Natural killer cell treated with Interleukin-12 subunit alpha and Interleukin-12 subunit beta and Interleukin-15 and Interleukin-18, amount 100 ng/mL, for 72 hours (primary cell): ENCODE results near the gene SLC37A3. TPM values are rescaled to one million over a fixed set of nuclear protein-coding genes. Genes with fewer than 3 reads are reported as not detected.

ENCODE experiments used
- ATAC-seq, 2 donors: fragments of 150-1000 bp; cut with Tn5 transposase in 1 of 2; sonication (Bioruptor Pico), chemical (Tn5 transposase) in 1 of 2; 2 replicates each; pipeline ENCODE4 v1.10.0; 2021
- DNase-seq: peaks from one replicate; pipeline ENCODE4 v3.0.0; 2022; ENCODE audit warnings: low spot score
- H3K27ac Mint-ChIP-seq, 2 donors: 1 replicate in 1 of 2; 2 replicates in 1 of 2; pipeline ENCODE4 v1.8.0; 2022; ENCODE audit warnings: mixed read lengths in 2 of 2, mild to moderate bottlenecking in 1 of 2, moderate library complexity in 1 of 2
- H3K27me3 Mint-ChIP-seq, 2 donors: 1 replicate in 1 of 2; 2 replicates in 1 of 2; pipeline ENCODE4 v1.8.0; 2022; ENCODE audit warnings: mixed read lengths in 2 of 2
- H3K36me3 Mint-ChIP-seq: one replicate; pipeline ENCODE4 v1.8.0; 2022; ENCODE audit warnings: mixed read lengths
- H3K4me1 Mint-ChIP-seq, 2 donors: 1 replicate in 1 of 2; 2 replicates in 1 of 2; pipeline ENCODE4 v1.8.0; 2022; ENCODE audit warnings: low read depth in 2 of 2, mixed read lengths in 2 of 2, mild to moderate bottlenecking in 1 of 2
- H3K4me3 Mint-ChIP-seq: one replicate; pipeline ENCODE4 v1.8.0; 2022; ENCODE audit warnings: mixed read lengths
- H3K9me3 Mint-ChIP-seq: 2 replicates; pipeline ENCODE4 v1.8.0; 2022; ENCODE audit warnings: mixed read lengths
- total RNA-seq, 2 donors: library from RNA; stranded (reverse); gene quantifications; one replicate each; pipeline ENCODE4 v1.2.3, GENCODE V29; 2022

SLC37A3 gene
- total RNA-seq, 2 donors from 2014 or later: 26.3 to 51.5 TPM

DNA sequence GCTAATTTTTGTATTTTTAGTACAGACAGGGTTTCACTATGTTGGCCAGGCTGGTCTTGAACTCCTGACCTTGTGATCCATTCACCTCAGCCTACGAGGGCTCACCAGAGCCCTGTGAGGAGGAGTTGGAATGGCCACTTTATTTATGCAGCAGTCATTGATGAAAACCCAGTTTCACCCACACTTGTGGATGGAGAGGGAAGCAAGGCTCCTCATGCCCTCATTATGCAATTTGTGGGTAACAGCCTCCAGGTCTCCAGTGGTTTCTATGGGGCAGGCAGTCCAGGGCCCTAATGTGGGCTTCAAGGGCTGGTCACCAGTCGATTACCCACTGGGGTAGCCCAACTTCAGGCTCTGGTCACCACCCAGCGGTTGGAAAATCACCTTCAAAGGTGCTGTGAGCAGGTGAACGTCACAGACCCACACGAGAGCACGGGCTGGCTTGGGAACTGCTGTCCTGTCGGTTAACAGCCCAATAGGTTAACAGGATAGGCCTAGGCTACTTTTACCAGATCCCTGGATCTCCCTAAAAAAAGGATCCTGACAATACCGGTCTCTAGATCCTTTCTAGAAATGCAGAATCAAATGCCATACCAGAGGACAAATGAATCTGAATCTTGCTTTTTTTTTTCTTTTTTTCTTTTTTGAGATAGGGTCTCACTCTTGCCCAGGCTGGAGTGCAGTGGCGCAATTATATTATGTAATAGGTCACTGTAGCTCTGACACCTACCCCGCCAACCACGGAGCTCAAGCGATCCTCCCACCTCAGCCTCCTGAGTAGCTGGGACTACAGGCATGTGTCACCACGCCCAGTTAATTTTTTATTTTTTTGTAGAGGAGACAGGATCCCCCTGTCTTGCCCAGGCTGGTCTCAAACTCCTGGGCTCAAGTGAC lies 97.8 kb downstream of the SLC37A3 start:
- ATAC-seq (no peak), DNase-seq (no peak)
- Mint-ChIP-seq H3K4me1 (peaks cover 4 to 5% of the 10 kb centered on the region in 2 donors), H3K27ac (no peak overlapping the region), H3K27me3 (no peaks in the 10 kb centered on the region), H3K9me3 (no peaks in the 10 kb centered on the region), H3K36me3 (no peaks in the 10 kb centered on the region), H3K4me3 (no peak overlapping the region)

DNA sequence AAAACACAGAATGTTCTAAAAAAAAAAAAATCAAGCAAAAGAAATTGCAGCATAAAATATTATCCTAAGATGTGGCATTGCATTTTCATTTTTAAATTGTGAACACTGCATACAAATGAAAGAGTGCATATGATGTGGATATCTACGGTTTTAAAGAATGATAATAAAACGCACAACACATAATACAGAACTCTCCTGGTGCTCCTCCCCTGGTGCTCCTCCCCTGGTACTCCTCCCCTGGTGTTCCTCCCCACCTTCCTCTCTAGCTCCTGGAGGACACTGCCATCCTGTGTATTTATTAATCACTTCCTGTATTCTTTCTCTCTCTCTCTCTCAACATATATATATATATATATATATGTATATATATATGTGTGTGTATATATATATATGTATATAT lies 100.1 kb downstream of the SLC37A3 start:
- no peaks in the 10 kb centered on the region for H3K36me3 Mint-ChIP-seq
- H3K9me3 Mint-ChIP-seq: no peaks in the 10 kb centered on the region
- no peaks in the 10 kb centered on the region for H3K27me3 Mint-ChIP-seq
- DNase-seq (no peak), ATAC-seq (no peak)
- H3K27ac Mint-ChIP-seq: no peak overlapping the region
- no peak overlapping the region for H3K4me3 Mint-ChIP-seq
- peaks cover 0 to 3% of the 10 kb centered on the region in 2 donors for H3K4me1 Mint-ChIP-seq

DNA sequence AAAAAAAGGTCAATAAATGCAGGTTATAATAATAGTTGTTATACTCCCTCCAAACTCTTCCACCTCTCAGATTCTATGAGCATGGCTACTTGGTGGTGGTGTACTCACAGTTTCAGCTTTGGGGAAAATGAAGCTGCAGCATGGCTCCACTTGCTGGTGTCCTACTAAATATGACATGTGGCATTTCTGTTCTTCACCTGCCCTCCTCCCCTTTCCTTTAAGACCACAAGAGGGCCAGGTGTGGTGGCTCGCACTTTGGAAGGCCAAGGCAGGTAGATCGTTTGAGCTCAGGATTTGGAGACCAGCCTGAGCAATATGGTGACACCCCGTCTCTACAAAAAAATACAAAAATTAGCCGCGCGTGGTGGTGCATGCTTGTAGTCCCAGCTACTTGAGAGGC lies 101.1 kb downstream of the SLC37A3 start:
- no peak overlapping the region for H3K27ac Mint-ChIP-seq
- DNase-seq: no peak
- no peaks in the 10 kb centered on the region for H3K36me3 Mint-ChIP-seq
- no peaks in the 10 kb centered on the region for H3K9me3 Mint-ChIP-seq
- H3K4me1 Mint-ChIP-seq: peaks cover 0 to 3% of the 10 kb centered on the region in 2 donors
- no peak overlapping the region for H3K4me3 Mint-ChIP-seq
- no peak for ATAC-seq
- no peaks in the 10 kb centered on the region for H3K27me3 Mint-ChIP-seq

DNA sequence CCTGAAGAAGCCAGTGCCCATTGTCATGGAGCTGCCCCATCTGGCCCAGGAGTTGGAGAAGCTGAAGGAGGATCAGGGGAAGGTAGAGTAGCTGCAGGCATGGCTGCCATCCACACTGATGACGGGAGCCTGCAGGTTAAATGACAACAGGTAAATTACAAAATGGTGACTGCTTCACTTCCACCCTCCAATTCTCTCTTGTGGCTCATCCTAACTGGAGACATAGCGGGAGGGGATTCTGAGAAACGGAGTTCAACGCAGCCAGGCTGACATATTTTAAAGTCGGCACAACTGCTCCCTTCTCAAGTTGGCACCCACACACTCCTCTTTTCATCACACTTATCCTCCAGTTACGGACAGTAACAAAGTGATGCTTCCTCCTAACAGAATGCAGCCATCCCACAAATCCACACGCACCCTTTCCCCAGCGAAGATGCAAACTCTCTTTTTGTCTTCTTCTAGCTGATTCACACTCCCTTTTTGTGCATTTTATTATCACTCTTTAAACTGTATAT lies 103.0 kb downstream of the SLC37A3 start:
- Mint-ChIP-seq H3K27ac (no peak overlapping the region), H3K4me3 (no peak overlapping the region), H3K4me1 (peaks cover 0 to 3% of the 10 kb centered on the region in 2 donors), H3K27me3 (no peaks in the 10 kb centered on the region), H3K9me3 (no peaks in the 10 kb centered on the region), H3K36me3 (no peaks in the 10 kb centered on the region)
- DNase-seq (no peak), ATAC-seq (no peak)

DNA sequence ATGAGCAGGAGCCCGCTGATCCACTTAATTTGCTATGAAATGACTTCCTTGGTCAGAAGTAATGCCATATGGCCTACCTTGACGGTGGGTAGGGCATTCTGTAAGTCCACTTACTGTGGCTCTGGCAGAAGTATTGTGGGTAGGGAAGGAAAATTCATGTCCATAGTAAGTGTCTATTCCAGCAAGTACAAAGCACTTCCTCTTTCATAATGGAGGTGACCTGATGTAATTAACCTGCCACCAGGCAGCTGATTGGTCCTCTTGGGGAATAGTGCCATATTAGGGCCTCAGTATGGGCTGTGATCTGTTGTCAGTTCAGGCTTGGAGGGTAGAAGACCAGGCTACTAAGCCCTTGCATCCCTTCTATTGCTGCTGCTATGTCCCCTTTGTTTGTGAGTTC lies 103.9 kb downstream of the SLC37A3 start:
- H3K4me1 Mint-ChIP-seq: peaks cover 0 to 3% of the 10 kb centered on the region in 2 donors
- no peak for DNase-seq

DNA sequence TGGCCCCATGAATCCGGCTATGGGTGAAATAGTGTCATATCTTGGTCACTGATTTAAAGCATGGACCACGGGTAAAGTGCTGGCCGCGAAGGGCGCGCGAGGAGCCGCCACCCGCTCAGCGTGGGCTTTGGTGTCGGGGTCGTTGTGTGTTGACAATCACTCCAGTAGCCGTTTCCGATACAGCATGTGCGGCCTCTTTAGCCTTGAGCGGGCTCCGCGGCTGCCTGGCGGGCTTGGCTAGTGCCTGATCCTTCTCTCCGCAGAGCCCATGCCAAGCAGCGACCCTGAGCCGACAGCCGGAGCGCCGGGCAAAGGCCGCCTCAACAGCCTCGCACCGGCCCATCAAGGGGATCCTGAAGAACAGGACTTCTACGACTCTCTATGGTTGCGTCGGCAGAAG lies 105.9 kb downstream of the SLC37A3 start:
- H3K27me3 Mint-ChIP-seq: peaks cover 0 to 3% of the 10 kb centered on the region in 2 donors
- DNase-seq (no peak), ATAC-seq (no peak)
- H3K27ac Mint-ChIP-seq: no peak overlapping the region
- peaks cover 0 to 3% of the 10 kb centered on the region in 2 donors for H3K4me1 Mint-ChIP-seq
- no peaks in the 10 kb centered on the region for H3K9me3 Mint-ChIP-seq
- H3K4me3 Mint-ChIP-seq: no peak overlapping the region
- H3K36me3 Mint-ChIP-seq: no peaks in the 10 kb centered on the region

More for the DNA sequence above, 103.9 kb downstream of the SLC37A3 start:
- H3K27me3 Mint-ChIP-seq: peaks cover 0 to 3% of the 10 kb centered on the region in 2 donors
- H3K4me3 Mint-ChIP-seq: no peak overlapping the region
- no peaks in the 10 kb centered on the region for H3K9me3 Mint-ChIP-seq
- ATAC-seq: no peak
- no peaks in the 10 kb centered on the region for H3K36me3 Mint-ChIP-seq
- no peak overlapping the region for H3K27ac Mint-ChIP-seq

DNA sequence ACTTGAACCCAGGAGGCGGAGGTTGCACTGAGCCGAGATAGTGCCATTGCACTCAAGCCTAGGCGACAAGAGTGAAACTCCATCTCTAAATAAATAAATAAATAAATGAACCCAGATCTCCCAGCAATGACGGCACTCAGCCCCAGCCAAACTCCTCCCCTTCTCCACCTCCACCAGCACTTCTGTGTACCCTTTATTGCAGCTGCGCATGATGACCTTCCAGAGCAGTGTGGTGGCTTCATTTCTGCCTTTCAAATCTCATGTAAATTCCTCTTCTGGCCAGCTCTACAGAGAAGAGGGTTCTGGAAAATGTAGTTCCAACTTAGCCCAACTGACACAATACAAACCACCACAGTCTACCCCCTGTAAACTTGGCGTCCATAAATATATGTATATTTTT lies 108.5 kb downstream of the SLC37A3 start:
- no peak overlapping the region for H3K27ac Mint-ChIP-seq
- no peaks in the 10 kb centered on the region for H3K9me3 Mint-ChIP-seq
- no peak overlapping the region for H3K4me3 Mint-ChIP-seq
- H3K27me3 Mint-ChIP-seq: peaks cover 0 to 3% of the 10 kb centered on the region in 2 donors
- ATAC-seq: no peak
- no peaks in the 10 kb centered on the region for H3K36me3 Mint-ChIP-seq
- no peak for DNase-seq
- peaks cover 0 to 2% of the 10 kb centered on the region in 2 donors for H3K4me1 Mint-ChIP-seq

DNA sequence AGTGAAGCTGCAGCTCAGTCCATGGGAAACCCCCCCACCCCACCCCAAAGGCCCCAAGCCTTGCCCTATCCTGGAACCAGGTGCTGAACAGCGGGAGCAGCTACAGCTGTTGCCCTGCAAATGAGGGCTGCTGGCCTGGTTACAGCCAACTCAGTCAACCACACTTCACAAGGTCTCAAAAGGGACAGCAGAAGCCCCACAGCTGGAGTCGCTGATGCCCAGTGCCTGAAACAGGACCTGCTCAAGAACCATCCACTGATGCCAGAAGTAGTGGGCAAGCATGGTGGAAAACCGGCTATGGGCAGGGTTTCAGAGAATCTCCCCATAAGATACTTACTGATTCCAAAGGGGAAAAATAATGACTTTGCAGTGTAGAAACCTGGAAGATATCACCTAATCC lies 110.3 kb downstream of the SLC37A3 start:
- H3K4me3 Mint-ChIP-seq: no peak overlapping the region
- H3K27me3 Mint-ChIP-seq: peaks cover 0 to 3% of the 10 kb centered on the region in 2 donors
- peaks cover 0 to 5% of the 10 kb centered on the region in 2 donors for H3K4me1 Mint-ChIP-seq
- no peak for ATAC-seq
- no peaks in the 10 kb centered on the region for H3K36me3 Mint-ChIP-seq
- DNase-seq: peak; percentile 18
- H3K9me3 Mint-ChIP-seq: no peaks in the 10 kb centered on the region
- no peak overlapping the region for H3K27ac Mint-ChIP-seq

DNA sequence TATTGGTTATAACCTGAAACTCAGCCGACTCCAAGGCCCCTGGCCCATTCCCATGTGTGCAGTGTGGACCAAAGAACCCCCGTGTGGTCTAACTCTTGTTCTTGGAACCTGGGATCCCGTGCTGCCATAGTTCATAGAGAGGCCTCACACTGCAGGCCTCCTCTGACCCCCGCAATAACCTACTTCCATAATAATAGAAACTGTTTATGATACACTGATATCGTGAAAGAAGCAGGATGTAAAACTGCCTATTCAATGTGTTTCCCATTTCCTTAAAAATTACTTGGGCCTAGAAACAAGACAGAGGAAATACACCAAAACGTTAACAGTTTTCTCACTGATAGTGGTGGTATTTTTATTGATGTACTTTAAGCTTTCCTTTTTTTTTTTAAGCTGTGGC lies 112.4 kb downstream of the SLC37A3 start:
- Mint-ChIP-seq H3K4me3 (no peak overlapping the region), H3K27ac (peak overlapping the region in 1 of 2 donors; percentile 57), H3K27me3 (peaks cover 0 to 3% of the 10 kb centered on the region in 2 donors), H3K4me1 (peaks cover 0 to 5% of the 10 kb centered on the region in 2 donors), H3K9me3 (no peaks in the 10 kb centered on the region), H3K36me3 (no peaks in the 10 kb centered on the region)
- no peak for ATAC-seq
- peak; percentile 20 for DNase-seq

DNA sequence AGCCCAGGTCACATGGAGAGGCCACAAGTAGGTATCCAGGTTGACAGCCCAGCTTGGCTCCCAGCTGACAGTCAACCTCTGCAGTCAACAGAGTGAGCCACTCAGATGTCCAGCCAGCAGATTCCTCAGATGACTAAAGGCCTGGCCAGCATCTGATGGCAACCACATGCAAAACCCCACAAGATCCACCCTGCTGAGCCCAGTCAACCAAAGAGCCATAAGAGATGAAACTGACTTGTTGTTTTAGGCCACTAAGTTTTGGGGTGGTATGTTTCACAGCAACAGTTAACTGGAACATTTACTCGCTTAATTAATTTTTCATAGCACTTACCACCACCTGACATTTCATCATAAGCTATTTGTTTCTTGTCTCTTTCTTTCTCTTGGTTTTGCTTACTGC lies 114.3 kb downstream of the SLC37A3 start:
- no peak for ATAC-seq
- DNase-seq: peak; percentile 8
- Mint-ChIP-seq H3K9me3 (no peaks in the 10 kb centered on the region), H3K36me3 (no peaks in the 10 kb centered on the region), H3K27ac (no peak overlapping the region), H3K27me3 (peaks cover 0 to 2% of the 10 kb centered on the region in 2 donors), H3K4me1 (peaks cover 0 to 5% of the 10 kb centered on the region in 2 donors), H3K4me3 (no peak overlapping the region)

Other genes with a start within 250 kb of the SLC37A3 start
- gene KDM7A, start 221.5 kb downstream of the SLC37A3 start, total RNA-seq: 10 to 100 TPM; 12.6 to 14.5 TPM
- 1 to 10 TPM; 1.9 to 2.4 TPM for gene RAB19, start 5.5 kb upstream of the SLC37A3 start, total RNA-seq
- 10 to 100 TPM; 46.5 to 97.9 TPM for gene MKRN1, start 81.0 kb upstream of the SLC37A3 start, total RNA-seq
- not detected for gene DENND2A, start 242.3 kb upstream of the SLC37A3 start, total RNA-seq